ENCODE measurements around the gene PON2.

The PON2 gene

GRCh38 chr7:95441042-95441823 is 6.4 kb upstream of the PON2 start:
- FAIRE-seq, result no peak

GRCh38 chr7:95440394-95441038 is 5.7 kb upstream of the PON2 start:
- no peak for FAIRE-seq

GRCh38 chr7:95436407-95436806 is 1.6 kb upstream of the PON2 start:
- no peak for FAIRE-seq

- no peak for FAIRE-seq
These were observed 573 bp upstream of the PON2 start for GRCh38 chr7:95435422-95435780.

- no peak for FAIRE-seq
These were observed 774 bp downstream of the PON2 start for GRCh38 chr7:95433952-95434556.

GRCh38 chr7:95433129-95433528 is 1.7 kb downstream of the PON2 start:
- no peak for FAIRE-seq

GRCh38 chr7:95432606-95433005 is 2.2 kb downstream of the PON2 start:
- no peak for FAIRE-seq

GRCh38 chr7:95430864-95431263 is 4.0 kb downstream of the PON2 start:
- no peak for FAIRE-seq

- no peak for FAIRE-seq
These were observed 5.4 kb downstream of the PON2 start for GRCh38 chr7:95429241-95429990.

GRCh38 chr7:95427914-95428516 is 6.8 kb downstream of the PON2 start:
- FAIRE-seq, result no peak

- FAIRE-seq, result no peak
These were observed 7.7 kb downstream of the PON2 start for GRCh38 chr7:95427166-95427565.

GRCh38 chr7:95425694-95426093 is 9.1 kb downstream of the PON2 start:
- peak; percentile 91 for FAIRE-seq

- no peak for FAIRE-seq
These were observed 10.1 kb downstream of the PON2 start for GRCh38 chr7:95424716-95425115.

- FAIRE-seq, result no peak
These were observed 12.9 kb downstream of the PON2 start for GRCh38 chr7:95421847-95422444.

- FAIRE-seq, result no peak
These were observed 13.6 kb downstream of the PON2 start for GRCh38 chr7:95421000-95421846.

GRCh38 chr7:95412075-95412474 is 22.8 kb downstream of the PON2 start:
- FAIRE-seq, result no peak

GRCh38 chr7:95411666-95412065 is 23.2 kb downstream of the PON2 start:
- no peak for FAIRE-seq

- FAIRE-seq, result no peak
These were observed 23.8 kb downstream of the PON2 start for GRCh38 chr7:95411036-95411435.

GRCh38 chr7:95407751-95408150 is 27.1 kb downstream of the PON2 start:
- FAIRE-seq, result no peak

- FAIRE-seq, result no peak
These were observed 29.0 kb downstream of the PON2 start for GRCh38 chr7:95405800-95406199.

GRCh38 chr7:95405208-95405607 is 29.6 kb downstream of the PON2 start:
- FAIRE-seq, result no peak
